ENCODE measurements around the gene CDK5R1.

CDK5R1 gene

DNA sequence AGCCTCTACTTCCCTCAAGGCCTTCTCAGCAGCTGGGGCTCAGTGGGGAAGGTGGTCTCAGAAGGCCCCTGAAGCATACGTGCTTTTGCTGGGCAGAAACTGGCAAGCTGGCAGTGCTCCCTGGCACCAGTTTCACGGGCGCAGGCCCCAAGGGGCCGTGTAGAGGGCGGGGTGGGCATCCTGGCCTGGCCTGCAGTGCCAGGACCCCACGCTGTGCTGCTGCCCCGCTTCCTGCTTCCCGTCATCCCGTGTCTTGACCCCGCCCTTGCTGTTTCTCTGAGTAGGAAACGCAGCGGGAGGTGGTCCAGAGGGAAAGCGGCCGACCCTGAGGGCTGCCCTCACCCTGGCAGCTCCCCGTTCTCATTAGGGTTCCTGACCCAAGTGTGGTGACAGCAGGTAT, 6.8 kb downstream of the CDK5R1 start:
- DNase-seq = no peak
- Histone ChIP-seq H3K4me3 (ENCODE audit: low read length) (no peak overlapping the region), H3K4me1 (ENCODE audit: low read length) (no peaks in the 10 kb centered on the region), H3K9ac (ENCODE audit: low read length) (no peak overlapping the region), H3K27me3 (replicated peaks; ENCODE audit: insufficient read depth, low read length) (no peaks in the 10 kb centered on the region), H2AFZ (ENCODE audit: low read length) (no peak overlapping the region), H4K20me1 (ENCODE audit: insufficient read depth, low read length) (no peaks in the 10 kb centered on the region), H3K9me2 (replicated peaks; ENCODE audit: insufficient read depth, low read length) (no peaks in the 10 kb centered on the region), H3K4me2 (ENCODE audit: low read depth, low read length) (no peak overlapping the region), H3K36me3 (replicated peaks; ENCODE audit: insufficient read depth, low read length) (no peaks in the 10 kb centered on the region), H3K27ac (ENCODE audit: low read length) (no peak overlapping the region), H3K9me3 (replicated peaks; ENCODE audit: insufficient read depth, low read length) (no peaks in the 10 kb centered on the region), H3F3A (ENCODE audit: insufficient read depth, low read length) (no peaks in the 10 kb centered on the region), H3K79me2 (ENCODE audit: low read length) (no peaks in the 10 kb centered on the region)
- TF ChIP-seq, protein P1, sequence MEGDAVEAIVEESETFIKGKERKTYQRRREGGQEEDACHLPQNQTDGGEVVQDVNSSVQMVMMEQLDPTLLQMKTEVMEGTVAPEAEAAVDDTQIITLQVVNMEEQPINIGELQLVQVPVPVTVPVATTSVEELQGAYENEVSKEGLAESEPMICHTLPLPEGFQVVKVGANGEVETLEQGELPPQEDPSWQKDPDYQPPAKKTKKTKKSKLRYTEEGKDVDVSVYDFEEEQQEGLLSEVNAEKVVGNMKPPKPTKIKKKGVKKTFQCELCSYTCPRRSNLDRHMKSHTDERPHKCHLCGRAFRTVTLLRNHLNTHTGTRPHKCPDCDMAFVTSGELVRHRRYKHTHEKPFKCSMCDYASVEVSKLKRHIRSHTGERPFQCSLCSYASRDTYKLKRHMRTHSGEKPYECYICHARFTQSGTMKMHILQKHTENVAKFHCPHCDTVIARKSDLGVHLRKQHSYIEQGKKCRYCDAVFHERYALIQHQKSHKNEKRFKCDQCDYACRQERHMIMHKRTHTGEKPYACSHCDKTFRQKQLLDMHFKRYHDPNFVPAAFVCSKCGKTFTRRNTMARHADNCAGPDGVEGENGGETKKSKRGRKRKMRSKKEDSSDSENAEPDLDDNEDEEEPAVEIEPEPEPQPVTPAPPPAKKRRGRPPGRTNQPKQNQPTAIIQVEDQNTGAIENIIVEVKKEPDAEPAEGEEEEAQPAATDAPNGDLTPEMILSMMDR (IDR thresholded peaks at IDR 0.05; ENCODE audit: low read length) = no peak
- no peak for TF ChIP-seq EZH2phosphoT487 (IDR thresholded peaks at IDR 0.05; ENCODE audit: low read length)
- no peak for TF ChIP-seq EZH2 (optimal IDR thresholded peaks at IDR 0.05; ENCODE audit: low read depth, low read length)

- Histone ChIP-seq H3K27me3 (replicated peaks; ENCODE audit: insufficient read depth, low read length) (no peaks in the 10 kb centered on the region), H3K4me3 (ENCODE audit: low read length) (no peak overlapping the region), H3K4me1 (ENCODE audit: low read length) (no peaks in the 10 kb centered on the region), H2AFZ (ENCODE audit: low read length) (no peak overlapping the region), H4K20me1 (ENCODE audit: insufficient read depth, low read length) (no peaks in the 10 kb centered on the region), H3F3A (ENCODE audit: insufficient read depth, low read length) (no peaks in the 10 kb centered on the region), H3K79me2 (ENCODE audit: low read length) (no peaks in the 10 kb centered on the region), H3K4me2 (ENCODE audit: low read depth, low read length) (no peak overlapping the region), H3K9me3 (replicated peaks; ENCODE audit: insufficient read depth, low read length) (no peaks in the 10 kb centered on the region), H3K27ac (ENCODE audit: low read length) (no peak overlapping the region), H3K9me2 (replicated peaks; ENCODE audit: insufficient read depth, low read length) (no peaks in the 10 kb centered on the region), H3K36me3 (replicated peaks; ENCODE audit: insufficient read depth, low read length) (no peaks in the 10 kb centered on the region), H3K9ac (ENCODE audit: low read length) (no peak overlapping the region)
- DNase-seq = no peak
- no peak for TF ChIP-seq EZH2 (optimal IDR thresholded peaks at IDR 0.05; ENCODE audit: low read depth, low read length)
- TF ChIP-seq, protein P1 (IDR thresholded peaks at IDR 0.05; ENCODE audit: low read length) = no peak
Measured at GRCh38 chr17:32493976-32494513, 7.3 kb downstream of the CDK5R1 start.

DNA sequence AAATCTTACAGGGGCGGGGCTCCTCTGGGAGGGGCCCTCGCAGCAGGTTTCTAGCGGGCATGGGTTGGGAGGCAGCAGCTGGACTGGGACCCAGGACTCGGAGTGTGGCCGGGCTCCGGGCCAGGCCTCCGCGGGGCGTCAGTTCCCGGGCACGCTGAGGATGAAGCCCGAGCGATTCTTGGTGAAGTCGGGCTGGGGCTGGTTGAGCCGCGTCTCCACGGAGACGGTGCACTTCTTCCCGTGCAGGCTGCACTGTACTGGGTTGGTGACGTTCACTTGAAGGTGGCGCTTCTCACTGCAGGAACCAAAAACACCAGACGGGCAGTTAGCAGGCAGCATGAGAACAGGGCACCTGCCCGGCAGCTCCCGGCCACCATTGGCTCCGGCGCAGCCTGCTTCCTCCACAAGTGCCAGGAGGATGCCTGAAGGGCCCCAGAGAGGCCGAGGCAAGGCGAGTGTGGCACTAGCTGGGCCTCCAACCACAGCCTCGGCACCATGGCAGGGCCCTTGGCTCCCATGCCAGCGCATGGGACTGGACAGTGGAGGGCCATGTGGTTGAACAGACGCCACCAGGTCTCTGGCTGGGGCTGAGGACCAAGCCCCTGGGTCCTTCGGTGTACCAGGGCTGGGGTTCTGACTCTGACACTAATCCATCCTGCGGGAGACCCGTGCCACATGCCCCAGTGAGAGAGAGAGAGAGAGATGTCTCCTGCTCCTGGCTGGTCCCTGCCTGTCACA, 8.0 kb downstream of the CDK5R1 start:
- Histone ChIP-seq H3K79me2 (ENCODE audit: low read length) (no peaks in the 10 kb centered on the region), H3K4me3 (ENCODE audit: low read length) (no peak overlapping the region), H2AFZ (ENCODE audit: low read length) (no peak overlapping the region), H3K4me1 (ENCODE audit: low read length) (no peaks in the 10 kb centered on the region), H3K4me2 (ENCODE audit: low read depth, low read length) (no peak overlapping the region), H3K9ac (ENCODE audit: low read length) (no peak overlapping the region), H3K9me2 (replicated peaks; ENCODE audit: insufficient read depth, low read length) (no peaks in the 10 kb centered on the region), H4K20me1 (ENCODE audit: insufficient read depth, low read length) (no peaks in the 10 kb centered on the region), H3F3A (ENCODE audit: insufficient read depth, low read length) (no peaks in the 10 kb centered on the region), H3K9me3 (replicated peaks; ENCODE audit: insufficient read depth, low read length) (no peaks in the 10 kb centered on the region), H3K36me3 (replicated peaks; ENCODE audit: insufficient read depth, low read length) (no peaks in the 10 kb centered on the region), H3K27me3 (replicated peaks; ENCODE audit: insufficient read depth, low read length) (no peaks in the 10 kb centered on the region), H3K27ac (ENCODE audit: low read length) (no peak overlapping the region)
- TF ChIP-seq, protein P1 (IDR thresholded peaks at IDR 0.05; ENCODE audit: low read length) = no peak
- DNase-seq = no peak
